HG03045 (cell line): ENCODE measurements around the gene COX4I1.
A peak's percentile ranks its signal among the peaks of the same experiment; 100 is the strongest.
"Not testable (repeated sequence)": the region's sequence is repeated elsewhere in the genome, so short reads cannot be mapped to it uniquely, and the experiment has no call there.

Source experiments
- ATAC-seq: cut with Tn5 transposase; IDR thresholded peaks from one replicate; pipeline ENCODE4 v1.9.1; 2021; ENCODE audit warnings: mild to moderate bottlenecking, moderate library complexity; ENCODE audit not compliant: unreplicated experiment

Gene COX4I1

DNA sequence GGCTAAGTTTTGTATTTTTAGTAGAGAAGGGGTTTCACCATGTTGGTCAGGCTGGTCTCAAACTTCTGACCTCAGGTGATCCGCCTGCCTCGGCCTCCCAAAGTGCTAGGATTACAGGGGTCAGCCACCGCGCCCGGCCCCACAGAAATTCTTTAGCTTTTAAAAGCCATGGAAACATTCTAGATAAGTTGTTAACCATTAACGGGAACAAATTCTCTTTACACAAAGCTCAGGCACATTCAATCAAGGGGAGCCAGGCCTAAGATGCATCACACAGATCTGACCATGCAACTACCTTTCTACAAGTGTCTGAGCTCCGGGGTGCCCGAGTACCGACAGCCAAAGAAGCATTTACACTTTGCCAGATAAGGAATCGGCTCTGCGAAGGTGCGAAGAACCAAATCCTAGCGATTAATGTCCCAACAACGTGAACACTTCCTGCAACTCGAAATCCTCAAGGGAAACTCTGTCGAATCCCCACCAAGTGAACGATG lies 1.2 kb upstream of the COX4I1 start:
- ATAC-seq, result no peak

DNA sequence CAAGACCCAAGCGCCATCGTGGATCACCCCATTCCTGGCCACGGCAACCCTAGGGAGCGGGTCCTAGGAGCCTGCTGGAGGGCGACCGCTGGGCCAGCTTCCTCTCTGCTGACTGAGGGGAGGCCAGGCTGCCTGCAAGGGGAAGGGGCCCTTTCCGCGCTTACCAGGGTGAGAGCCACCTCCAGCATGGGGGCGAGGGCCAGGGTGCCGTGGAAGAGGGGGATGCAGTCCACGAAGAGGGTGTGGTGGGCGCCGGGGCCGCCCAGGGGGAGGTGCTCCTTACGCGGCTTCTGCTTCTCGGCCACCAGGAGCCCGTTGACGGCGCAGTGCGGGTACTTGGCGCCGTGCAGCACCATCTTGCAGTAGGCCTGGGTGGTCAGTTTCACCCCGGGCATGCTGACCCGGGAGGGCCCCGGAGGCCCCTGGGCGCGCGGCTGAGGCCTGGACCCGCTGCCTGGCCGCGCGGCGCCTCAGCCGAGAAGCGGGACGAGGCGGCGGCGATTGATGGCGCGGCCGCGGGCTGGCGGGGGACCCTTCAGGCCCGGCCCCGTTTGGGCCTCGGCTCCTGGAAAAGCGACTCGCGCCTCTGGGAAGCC lies 496 bp upstream of the COX4I1 start:
- ATAC-seq, result peak; percentile 23

DNA sequence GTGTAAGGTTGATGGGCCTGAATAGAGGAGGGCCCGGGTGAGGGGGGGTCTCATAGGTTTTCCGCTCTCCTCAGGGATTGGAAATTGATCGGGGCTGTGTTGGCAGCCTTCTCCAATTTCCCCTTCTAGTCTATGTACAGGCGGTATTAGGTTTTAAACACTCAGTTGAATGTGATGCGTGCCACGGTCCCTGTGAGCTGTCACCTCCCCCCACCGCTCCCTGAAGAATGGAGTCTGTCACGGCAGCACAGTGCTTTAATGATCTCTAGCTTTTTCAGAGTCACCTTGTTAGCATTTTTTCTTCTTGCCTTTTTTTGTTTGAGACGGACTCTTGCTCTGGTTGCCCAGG lies 800 bp downstream of the COX4I1 start:
- ATAC-seq, result no peak

DNA sequence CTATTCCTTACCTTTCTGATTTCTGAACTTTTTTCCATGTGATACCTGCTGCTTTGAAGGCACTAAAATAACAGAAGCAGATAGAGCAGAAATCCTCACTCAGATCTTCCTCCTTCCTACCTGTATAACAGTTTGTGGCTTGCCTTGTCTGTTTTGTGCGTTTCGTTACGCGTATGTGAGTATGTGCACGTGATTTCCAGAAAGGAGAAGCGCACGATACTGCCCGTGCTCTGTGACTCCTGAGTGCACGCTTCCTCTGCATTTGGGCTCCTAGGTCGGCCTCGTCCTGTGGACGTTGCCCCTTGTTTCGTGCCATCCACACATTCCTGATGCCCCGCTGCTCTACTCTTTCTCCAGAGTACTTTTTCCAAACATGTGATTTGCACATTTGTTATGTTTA lies 4.1 kb downstream of the COX4I1 start:
- no peak for ATAC-seq

DNA sequence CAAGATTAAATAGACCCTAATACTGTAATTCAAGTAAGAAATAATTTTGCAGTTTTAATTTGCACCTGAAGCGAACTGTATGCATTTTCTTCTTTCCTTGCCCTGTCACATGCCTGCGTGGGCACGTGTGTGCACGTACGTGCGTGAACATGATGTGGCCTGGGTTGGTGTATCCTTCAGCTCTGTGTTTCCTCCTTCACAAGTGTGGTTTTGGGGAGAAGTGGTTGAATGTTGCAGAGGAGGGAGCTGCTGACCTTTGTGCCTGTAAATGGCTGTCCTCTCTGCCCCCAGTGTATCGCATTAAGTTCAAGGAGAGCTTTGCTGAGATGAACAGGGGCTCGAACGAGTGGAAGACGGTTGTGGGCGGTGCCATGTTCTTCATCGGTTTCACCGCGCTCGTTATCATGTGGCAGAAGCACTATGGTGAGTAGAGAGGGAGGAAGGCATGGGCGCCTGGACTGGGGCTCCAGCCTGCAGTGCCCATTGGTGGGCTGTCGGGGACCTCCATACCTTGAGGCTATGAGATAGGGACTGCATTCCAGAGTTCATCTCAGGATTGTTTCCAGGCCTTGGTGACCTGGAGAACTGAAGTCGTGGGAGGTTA lies 6.0 kb downstream of the COX4I1 start:
- ATAC-seq, result no peak

DNA sequence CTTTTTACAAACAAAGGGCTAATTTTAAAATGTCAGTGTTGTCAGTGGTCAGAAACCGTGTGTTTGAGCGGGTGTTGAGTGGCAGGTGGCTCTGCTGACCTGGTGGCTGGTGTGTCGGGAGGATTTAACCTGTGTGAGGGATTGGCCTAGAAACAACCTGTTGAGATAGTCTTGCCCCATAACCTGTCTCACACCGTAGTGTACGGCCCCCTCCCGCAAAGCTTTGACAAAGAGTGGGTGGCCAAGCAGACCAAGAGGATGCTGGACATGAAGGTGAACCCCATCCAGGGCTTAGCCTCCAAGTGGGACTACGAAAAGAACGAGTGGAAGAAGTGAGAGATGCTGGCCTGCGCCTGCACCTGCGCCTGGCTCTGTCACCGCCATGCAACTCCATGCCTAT lies 7.0 kb downstream of the COX4I1 start:
- no peak for ATAC-seq

DNA sequence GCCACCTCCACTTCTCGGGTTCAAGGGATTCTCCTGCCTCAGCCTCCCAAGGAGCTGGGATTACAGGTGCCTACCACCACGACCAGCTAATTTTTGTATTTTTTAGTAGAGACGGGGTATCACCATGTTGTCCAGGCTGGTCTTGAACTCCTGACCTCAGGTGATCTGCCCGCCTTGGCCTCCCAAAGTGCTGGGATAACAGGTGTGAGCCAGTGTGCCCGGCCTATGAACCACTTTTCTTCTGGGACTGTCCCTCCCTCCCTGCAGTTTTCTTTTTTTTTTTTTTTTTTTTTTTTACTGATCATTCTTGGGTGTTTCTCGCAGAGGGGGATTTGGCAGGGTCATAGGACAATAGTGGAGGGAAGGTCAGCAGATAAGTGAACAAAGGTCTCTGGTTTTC lies 7.8 kb downstream of the COX4I1 start:
- not testable (repeated sequence) for ATAC-seq

DNA sequence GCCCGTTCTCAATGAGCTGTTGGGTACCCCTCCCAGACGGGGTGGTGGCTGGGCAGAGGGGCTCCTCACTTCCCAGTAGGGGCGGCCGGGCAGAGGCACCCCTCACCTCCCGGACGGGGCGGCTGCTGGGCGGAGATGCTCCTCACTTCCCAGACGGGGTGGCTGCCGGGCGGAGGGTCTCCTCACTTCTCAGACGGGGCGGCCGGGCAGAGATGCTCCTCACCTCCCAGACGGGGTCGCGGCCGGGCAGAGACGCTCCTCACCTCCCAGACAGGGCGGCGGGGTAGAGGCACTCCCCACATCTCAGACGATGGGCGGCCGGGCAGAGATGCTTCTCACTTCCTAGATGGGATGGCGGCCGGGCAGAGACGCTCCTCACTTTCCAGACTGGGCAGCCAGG lies 8.6 kb downstream of the COX4I1 start:
- ATAC-seq, result not testable (repeated sequence)

DNA sequence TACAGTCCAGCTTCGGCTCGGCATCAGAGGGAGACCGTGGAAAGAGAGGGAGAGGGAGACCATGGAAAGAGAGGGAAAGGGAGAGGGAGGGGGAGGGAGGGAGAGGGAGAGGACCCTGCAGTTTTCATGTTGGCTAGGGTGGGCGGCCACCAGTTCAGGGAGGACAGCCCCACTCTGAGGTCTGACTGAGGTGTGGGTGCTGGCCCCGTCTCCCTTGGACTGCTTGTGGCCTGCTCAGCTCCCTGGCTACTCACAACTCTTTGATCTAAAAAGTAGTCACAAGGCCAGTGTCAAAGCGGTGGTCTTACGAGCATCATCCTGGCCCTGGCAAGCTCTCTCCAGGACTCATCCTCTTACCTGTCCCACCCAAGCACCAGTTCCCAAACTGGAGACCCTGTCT lies 9.4 kb downstream of the COX4I1 start:
- no peak for ATAC-seq

DNA sequence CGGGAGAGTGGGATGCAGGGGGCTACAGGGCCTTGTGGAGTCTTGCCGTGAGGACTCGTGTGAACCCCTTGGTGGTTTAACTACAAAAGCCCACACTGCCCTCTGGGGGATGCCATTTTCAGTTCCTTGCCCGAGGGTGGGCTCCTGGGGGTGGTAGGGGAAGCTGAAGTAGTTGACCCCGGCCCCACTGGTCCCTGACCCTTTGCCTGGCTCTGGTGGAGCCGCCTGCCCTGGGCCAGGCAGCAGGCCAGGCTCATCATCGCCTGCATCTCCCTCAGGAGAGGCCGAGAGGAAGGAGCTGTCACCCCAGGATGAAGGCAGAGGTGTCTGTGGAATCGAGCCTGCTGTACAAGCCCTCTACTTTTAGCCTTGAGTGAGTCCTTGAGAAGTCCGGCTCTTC lies 10.2 kb downstream of the COX4I1 start:
- no peak for ATAC-seq

DNA sequence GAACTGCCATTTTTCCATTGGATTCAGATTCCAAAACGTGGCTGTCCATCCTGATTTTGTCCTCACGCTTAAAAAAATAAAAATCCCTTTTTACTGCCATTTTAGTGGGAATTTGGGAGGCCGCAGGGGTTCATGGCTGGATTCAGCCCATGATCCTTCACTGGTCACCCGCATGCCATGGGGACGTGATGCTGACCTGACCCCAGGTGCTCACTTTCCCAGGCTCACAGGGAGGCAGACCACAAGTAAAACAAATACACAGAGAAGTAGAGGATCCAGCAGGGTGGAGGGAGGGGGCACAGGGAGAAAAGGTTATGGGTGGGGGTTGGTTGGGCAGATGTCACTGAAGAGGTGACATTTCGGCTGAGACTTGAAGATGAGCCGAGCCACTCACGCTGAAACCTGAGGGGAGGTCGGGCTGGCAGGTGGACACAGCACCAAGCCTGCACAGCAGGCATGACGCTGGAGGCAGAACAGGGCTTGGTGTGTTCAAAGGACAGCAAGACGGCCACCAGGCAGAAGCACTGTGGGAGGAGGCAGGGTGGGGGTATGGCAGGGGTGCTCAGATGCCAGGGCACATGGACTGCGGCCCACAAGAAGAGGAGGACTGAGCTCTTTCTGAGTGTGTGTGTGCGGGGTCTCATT lies 10.7 kb downstream of the COX4I1 start:
- ATAC-seq, result no peak

DNA sequence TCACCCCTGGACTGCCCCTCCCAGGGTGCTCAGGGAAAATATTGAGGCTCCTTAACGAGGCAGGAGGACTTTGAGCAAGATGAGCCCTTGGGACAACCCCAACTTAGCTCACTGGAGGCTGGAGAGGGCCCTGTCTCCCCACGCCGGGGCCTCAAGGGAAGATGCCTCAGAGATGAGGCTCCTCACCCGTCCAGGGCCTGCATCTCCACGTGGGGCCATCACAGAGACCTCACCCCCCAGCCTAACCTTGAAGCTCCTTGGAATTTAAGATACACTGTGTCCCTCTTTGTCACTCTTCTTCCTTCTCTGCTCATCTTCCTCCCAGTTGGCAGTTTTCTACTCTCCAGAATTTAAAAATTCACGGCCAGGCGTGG lies 11.2 kb downstream of the COX4I1 start:
- ATAC-seq, result no peak

DNA sequence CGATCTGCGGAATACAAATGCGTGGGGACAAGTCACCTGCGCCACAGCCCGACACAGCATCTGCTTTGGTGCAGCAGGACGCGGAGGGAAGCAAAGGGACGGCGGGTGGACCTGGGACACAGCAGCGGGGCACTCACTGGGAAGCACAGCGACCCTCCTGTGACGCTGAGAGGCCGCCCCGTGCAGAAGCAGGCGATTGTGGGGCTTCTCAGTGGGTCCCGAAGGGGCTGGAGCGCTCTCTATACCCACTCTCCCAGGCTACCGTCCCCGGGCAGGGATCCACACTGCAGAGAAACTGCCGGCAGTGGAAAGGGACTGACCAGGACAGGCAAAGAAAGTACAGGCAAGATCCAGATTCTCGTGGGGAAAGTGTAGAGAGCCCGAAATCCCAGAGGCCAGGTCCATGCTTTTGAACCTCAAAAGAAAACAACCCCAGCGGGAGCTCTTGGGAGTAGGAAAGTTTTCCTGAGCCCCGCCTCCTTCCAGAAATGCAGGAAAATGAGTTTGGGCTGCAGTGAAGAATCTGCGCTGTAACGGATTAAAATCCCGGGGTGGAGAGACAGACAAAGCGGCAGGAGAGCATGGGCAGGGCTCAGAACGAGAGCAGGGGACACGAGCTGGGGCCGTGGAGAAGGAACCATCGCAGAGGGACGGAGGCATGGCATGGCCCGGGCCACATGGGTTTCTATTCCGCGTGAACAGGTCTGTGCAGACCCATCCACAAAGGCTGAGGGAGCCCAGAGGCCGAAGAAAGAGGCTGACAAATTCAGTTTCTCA lies 12.7 kb downstream of the COX4I1 start:
- ATAC-seq, result no peak

DNA sequence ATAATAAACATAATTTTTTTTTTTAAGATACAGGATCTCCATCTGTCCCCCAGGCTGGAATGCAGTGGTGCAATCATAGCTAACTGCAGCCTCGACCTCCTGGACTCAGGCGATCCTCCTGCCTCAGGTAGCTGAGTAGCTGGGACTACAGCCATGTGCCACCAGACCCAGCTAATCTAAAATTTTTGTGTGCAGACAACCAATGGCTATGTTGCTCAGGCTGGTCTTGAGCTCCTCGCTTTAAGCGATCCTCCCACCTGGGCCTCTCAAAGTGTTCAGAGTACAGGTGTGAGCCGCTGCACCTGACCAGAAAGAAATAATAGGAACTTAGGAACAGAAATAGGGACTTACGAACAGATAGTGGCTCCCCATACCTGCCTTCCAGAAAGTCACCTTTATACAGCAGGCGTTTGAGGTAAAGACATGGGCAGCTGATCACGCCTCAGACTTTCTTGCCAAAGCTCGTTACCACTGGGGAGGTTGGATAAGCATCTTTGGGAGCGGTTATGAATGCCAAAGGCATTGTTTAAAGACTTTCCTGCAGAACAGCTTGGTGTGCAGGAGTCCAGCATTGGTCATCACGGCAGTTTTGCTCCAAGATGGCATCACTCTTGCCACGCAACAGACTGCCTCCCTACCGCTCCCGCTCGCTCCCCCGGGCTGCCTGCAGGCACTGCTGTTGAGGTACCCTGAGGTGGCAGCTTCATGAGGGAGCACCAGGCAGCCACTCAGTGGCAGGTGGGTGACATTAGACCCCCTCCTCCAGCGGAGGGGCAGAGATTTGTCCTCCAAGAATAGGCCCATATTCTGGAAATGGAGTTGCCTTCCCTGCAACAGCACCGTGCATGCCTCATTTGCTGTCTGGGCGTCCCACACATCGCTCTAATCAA lies 13.6 kb downstream of the COX4I1 start:
- ATAC-seq, result no peak

DNA sequence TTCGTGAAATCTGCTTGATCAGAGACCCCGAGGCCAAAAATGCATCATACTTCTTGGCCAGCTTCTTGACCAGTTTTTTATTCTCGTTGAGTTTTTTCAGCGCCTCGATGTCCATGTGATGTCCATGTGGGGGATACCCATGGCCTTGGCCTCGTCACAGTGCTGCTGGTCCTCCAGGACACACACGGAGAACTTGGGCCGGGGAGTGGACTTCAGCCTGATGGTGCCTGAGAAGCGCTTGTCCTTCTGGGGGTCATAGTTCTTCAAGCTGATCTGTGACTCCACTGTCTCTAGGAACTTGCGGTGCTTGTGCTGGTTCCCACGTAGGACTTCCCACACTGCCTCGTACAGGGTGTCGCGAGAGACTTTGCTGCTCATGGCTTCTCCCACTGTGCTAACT lies 16.7 kb downstream of the COX4I1 start:
- no peak for ATAC-seq

DNA sequence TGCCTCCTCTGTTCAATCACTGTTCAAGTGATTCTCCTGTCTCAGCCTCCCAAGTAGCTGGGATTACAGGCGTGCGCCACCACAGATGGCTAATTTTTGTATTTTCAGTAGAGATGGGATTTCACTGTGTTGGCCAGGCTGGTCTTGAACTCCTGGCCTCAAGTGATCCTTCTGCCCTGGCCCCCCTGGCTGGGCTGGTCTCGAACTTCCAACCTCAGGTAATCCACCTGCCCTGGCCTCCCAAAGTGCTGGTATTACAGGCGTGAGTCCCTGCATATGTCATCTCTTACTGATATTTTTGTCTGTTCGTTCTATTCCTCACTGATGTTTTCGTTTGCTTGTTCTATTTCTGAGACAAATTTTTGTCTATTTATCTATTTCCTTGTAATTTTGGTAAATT lies 17.7 kb downstream of the COX4I1 start:
- not testable (repeated sequence) for ATAC-seq

DNA sequence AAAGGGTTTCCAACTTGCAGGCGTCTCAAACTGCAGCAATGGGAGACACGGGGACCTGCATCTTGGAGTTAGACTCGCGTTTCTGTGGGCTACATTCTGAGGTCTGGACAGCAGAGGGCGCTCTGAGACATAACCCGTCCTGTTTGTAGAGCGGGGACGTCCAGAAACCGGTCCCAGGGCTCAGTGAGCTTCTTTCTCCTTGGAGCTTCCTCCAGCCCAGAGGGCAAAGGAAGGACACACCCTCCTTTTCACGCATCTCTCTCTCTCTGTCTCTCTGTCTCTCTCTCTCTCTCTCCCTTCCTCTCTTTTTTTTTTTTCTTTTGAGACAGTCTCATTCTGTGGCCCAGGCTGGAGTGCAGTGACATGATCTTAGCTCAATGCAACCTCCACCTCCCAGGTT lies 19.8 kb downstream of the COX4I1 start:
- no peak for ATAC-seq

DNA sequence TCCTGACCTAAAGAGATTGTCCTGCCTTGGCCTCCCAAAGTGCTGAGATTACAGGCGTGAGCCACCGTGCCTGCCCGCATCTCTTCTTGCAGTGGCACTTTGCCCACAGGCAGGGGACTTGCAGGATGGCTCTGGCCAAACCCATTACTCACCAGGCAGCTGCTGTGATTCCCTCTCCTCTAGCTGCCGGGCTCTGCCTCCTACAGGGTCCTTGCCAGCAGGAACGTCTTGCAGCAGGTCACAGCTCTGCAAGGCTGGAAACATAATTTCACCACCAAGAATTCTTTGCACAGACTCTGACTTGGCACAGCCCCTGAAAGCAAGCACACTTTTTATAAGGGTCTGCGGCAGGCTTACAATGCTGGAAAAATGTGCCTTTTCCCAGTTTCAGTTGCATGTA lies 20.3 kb downstream of the COX4I1 start:
- no peak for ATAC-seq

DNA sequence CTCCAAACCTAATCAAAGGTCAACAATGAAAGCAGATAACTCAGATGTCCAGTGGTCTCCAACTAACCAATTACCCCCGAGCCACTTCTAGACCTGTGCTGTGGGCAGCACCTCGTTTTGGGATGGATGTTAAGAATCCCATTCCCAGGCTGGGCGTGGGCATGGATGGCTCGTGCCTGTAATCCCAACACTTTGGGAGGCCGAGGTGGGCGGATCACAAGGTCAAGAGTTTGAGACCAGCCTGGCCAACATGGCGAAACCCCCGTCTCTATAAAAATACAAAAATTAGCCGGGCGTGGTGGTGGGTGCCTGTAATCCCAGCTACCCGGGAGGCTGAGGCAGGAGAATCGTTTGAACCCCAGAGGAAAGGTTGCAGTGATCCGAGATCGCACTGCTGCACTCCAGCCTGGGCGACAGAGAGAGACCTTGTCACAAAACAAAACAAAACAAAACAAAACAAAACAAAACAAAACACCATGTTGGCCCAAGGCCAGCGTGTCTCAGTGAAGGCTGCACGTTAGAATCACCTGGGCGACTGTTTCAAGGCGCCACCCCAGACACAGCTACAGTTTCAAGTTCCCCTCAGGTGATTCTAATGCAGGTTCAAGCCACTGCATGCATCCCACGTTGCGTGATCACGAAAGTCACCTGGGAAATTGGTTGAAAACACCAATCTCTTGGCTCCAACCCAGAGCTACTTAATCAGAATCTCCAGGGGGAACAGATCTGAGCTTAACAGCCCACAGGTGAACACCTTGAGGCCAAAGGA lies 21.3 kb downstream of the COX4I1 start:
- no peak for ATAC-seq
